NCI-H446 treated with DMSO at 0.1 percent for 48 hours (cell line): ENCODE measurements around the gene STYXL2.

Experiments used
- DNase-seq: peaks from one replicate; lab custom pipeline; 2025; lab: John Stamatoyannopoulos, UW

STYXL2 gene

DNA sequence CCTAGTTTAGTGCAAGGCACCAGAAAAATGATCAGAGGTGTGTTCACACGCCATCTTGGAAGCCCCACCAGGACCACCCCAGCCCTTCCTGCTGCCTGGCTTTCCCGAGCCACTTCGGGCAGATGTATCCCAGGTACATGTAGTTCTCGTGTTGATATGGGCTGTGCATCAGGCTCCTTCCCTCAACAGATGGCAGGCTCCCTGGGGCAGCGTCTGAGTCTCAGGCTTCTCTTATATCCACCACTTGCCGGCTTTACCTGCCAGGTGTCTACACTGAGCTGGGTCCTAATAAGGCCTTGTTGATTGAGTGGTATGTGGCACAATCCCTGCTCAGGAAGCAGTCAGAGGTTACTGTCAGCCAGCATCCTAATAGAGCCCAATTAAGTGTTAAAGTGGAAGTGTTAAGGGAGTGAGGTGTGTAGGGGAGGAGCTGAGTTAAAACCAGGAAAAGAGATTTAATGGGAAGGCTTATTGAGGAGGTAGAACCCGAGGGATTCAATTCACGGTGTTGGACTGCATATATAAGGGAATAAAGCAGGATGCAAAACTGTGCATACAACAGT lies 12.2 kb upstream of the STYXL2 start:
- no peak for DNase-seq

DNA sequence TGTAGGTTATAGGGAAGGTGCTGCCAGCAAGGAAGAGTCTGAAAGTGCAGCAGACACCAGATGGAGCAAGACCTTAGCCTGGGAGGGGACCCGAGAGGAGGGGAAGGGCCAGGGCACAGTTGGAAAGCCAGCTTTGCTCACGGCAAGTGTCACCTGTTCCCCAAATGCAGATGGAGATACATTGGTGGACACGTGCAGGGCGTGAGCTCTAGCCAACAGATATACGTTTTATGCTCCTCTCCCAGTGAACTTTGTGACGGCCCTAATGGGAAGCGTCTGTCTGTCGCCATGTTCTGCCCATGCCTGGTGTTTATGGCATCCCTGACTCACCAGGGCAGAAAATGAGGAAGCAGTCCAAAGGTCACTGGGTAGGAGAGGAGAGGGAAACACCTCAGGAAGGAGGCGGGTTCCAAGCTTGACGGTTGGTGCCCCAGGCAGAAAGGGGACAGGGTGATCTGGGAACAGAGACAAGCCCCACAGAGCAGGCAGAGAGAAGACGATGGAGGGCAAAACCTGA lies 11.3 kb upstream of the STYXL2 start:
- no peak for DNase-seq

DNA sequence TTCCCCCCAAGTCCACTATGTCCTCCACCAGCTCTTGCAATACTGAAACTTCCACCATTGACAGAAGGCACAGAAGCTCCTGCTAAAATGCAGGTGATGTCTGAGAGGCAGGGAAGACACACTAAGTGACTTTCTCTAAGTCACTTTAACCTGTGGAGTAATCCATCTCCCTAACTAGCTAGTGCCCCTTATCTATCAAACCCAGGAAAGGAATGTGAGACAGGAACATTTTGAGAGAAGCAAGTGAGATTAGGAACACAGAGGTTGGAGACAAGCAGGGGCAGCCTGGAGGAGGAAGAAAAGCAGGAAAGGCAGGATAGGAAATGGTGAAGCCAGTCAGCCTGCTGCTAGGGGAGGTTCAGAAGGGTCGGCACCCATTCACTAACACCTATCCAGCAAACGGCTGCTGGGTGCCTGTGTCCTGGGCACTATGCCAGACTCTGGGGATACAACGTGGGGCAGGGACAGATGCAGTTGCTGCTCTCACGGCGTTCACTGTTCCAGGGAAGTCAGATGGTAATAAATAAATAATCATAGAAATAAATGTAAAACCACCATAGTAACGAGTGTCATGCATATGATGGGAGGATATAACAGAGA lies 10.7 kb upstream of the STYXL2 start:
- no peak for DNase-seq

DNA sequence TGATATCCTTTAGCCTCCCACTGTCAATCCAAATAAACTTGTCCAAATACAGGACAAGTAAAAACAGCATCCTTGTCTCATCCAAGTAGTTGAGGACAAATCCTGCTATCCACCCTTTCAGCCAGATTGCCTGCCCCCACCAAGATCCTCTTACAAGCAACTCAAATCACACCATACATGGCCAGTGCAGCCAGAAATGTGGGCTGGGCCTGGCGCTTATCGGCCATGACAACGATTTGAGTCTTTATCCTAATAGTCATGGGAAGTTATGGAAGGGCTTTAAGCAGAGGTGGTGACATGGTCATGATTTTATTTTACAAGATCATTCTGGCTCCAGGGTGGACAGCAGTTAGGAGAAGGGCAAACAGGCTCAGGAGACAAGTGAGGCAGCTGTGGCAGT lies 10.0 kb upstream of the STYXL2 start:
- no peak for DNase-seq

DNA sequence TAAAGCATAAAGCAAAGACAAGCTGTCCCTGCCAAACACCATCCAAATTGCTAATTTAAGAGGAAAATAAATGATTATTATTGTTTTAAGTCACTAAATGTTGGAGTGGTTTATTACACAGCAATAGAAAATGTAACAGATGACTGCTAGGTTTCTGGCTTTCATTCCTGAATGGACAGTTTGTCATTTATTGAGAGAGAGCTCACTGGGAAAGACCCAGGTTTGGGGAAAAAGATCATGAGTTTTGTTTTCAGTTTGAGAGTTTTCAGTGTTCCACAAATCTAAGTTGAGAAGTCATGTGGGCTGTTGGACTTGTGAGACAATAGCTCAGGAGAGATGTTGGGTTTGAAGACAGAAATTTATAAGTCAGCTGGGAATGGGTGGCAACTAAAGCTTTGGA lies 9.1 kb upstream of the STYXL2 start:
- no peak for DNase-seq

DNA sequence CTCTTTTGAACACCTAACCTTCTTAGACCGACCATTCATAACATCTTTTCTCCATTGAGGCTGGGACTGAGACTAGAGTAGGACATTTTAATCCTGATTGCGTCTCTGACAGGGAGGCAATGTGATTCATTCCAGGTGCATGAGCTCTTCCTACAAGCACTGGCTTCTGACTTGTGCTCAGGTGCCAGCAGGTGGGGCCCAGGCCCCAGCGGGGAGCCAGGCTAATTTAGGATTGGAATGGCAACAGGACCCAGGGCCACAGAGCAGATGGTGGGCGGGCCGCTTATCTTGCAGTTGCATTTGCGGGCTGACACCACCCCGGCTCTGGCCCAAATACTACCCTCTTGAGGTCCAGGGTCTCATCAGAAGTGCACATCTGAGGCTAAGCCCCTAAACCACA lies 7.8 kb upstream of the STYXL2 start:
- no peak for DNase-seq

DNA sequence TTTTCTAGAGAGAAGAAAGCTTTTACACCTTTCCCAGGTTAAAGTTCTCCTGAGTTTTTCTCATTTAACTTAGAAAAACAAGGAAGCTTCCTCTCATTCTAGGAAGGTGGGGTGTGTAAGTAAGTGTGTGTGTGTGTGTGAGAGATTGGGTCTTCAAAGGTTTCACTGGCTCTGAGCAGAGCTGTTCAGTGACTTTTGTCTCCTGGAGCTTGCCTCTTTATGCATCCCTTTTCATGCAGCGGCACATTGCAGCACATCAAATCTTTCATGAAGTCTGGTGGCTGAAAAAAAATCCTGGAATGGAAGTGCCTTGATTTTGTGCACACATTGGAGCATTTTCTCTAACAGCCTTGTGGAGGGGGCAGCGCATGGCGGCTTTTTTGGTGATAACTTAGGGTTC lies 7.1 kb upstream of the STYXL2 start:
- no peak for DNase-seq

DNA sequence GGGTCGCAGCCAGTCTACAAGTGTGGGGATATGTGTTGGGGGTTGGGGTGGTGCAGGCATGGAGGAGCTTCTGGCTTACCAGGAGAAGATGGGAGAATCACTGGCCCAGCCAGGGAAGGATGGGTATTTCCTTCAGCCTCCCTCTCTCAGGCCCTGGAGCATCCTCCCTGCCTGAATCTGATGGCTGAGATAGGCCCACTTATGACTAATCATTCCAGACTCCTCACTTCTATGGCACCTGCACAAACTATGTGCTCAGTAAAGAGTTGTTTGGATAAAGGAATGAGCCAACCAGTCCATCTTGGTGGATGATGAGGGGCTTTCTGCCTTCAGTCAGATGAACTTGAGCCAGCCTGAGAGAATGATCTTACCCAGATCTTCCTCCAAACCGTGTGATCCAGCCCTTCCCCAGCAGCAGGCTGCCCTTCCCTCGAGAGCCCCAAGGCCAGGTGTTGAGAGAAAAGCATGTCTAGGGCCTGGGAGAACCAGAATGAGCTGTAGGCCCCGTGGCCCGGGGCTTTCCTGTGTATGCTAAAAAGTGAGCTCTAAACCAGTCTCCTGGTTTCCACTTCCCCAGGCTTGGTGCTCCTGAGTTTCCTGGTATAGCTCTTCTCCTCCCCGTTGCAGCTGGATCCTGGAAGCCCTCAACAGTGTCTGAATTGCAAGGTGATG lies 5.0 kb upstream of the STYXL2 start:
- DNase-seq = no peak

DNA sequence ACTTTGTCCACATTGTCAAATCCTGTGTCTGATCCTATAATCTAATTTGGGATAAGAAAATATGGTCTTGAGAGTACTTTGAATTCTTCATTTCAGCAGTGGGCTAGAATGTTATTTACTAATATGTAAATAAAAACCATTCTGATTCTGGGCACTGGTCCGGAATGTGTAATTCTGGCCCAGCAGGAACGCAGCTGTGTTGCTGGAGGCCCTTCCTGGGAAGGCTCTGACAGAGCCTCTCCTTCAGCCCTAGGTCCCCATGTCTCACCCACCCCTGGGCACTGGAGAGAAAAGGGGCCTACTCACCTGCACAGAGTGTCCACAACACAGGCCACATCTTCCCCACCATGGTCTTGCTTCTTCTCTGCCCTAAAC lies 3.9 kb upstream of the STYXL2 start:
- no peak for DNase-seq

DNA sequence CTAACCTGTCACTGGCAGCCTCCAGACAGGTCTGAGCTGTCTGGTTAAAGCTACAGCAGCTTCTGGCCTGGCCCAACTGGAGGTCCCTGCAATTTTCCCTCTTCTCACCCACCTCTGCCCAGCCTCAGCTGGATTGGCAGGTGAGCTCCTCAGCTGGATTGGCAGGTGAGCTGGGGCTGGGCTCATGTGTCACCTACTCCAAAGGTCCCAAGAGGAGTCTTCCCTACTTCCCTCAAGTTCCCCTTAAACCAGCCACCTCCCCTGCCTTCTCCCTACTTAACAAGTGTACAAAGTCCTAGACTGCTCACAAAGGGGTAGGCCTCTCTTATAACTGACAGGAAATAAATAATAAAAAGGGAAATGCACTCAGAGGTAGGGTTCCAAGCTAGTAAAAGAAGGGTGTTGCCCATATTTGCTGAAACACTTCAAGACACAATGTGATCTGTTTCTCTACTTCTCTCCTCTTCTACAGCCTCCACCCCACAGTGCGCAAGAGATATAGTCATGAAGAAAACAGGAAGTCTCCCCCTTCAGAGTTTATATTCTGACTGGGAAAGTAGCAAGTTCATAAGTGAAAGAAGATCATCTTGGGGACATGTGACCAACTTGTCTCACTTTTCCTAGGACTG lies 3.4 kb upstream of the STYXL2 start, which contains the start of gene GPA33:
Gene GPA33, minus strand, starts transcription at position 64 of the 629 bp plus-strand sequence. CDS start 90 bp downstream, outside the sequence.
- no peak for DNase-seq

DNA sequence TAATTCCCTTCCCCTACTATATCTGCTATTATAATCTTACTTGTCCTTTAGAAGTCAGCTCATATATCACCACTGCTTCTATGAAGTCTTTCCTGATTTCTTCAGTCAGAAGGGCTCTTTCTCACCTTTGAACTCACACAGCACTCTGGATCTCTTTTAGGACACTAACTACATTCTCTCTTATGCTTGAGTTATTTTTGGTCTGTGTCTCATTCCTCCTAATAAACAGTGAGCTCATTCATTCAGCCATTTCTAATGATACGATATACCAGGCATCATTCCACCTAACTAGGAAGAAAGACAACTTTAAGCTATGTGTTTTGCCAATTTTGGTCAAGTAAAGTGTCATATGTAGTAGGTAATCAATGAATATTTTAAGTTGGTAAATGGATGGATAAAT lies 1.2 kb upstream of the STYXL2 start:
- DNase-seq = no peak

DNA sequence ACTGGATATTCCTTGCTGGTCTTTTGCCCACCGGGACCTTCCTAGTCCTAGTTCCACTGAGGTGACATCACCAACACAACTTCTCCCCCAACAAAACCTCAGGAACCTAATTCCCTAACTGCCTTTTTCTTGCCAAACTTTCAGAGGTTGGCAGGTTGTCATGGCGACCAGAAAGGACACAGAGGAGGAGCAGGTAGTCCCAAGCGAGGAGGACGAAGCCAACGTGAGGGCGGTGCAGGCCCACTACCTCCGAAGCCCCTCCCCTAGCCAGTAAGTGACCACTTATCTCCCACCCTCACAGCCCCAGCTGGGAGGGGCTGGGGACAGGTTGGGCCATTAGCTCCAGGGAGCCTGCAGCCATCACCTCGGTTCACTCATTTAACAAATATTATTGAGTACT lies 815 bp downstream of the STYXL2 start:
- DNase-seq = no peak

DNA sequence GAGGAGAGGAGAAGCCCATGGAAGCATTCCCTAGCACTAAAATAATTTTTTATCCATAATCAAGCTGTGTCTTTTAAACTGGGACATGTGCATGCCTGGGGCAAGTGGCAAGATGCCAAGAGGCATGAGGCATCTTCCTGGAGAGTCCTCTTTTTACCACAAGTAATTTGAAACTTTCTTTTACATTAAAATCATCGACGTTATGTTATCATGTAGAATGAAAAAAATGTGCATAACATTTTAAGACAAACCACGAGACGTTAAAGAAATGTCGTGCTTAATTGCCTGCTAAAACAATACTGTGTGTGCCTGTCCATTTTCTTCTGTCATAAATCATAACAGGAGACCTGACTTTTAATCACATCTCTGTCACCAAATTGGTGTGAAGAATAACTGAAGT lies 1.5 kb downstream of the STYXL2 start:
- DNase-seq = no peak

DNA sequence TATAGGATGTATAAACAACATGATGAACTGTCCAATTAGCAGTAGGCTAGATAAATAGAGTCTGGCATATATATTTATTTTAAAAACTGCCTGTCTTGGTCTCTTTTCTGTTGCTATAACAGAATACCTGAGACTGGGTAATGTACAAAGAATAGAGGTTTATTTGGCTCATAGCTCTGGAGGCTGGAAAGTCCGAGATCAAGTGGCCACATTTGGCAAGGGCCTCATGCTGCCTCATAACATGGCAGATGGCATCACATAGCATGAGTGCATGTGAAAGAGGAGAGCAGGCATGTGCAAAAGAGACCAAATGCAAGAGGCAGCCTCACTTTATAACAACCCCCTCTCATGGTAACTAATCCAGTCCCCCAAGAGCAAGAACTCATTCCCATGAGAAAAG lies 6.0 kb downstream of the STYXL2 start:
- DNase-seq = no peak

DNA sequence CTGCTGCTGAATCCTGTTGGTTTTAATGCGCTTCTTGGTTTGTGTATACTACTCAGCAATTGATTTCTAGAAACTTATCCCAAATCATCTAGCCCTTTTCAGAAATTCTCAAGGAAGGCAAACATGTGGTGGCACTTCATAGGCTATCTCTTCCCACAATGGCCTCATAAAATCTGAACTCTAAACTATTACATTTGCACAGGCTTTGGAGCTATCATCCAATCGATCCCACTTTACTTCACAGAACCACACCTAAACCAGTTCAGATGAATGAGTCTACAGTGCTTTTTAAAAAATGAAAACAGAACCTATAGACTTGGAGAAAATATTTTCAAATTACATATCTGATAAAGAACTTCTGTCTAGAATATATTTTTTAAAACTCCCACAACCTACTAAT lies 6.9 kb downstream of the STYXL2 start:
- DNase-seq = no peak

DNA sequence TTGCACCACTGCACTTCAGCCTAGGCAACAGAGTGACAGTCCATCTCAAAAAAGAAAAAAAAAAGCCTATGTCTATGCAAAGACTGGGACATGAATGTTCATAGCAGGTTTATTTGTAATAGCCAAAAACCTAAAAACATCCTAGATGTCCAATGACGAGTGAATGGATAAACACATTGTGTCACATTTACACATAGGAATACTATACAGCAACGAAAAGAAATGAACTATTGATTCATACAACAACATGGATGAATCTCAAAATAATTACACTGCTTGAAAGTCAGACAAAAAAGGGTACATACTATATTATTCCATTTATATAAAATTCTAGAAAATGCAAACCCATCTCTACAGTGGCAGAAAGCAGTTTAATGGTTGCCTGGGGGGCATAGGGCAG lies 7.9 kb downstream of the STYXL2 start:
- DNase-seq = no peak

DNA sequence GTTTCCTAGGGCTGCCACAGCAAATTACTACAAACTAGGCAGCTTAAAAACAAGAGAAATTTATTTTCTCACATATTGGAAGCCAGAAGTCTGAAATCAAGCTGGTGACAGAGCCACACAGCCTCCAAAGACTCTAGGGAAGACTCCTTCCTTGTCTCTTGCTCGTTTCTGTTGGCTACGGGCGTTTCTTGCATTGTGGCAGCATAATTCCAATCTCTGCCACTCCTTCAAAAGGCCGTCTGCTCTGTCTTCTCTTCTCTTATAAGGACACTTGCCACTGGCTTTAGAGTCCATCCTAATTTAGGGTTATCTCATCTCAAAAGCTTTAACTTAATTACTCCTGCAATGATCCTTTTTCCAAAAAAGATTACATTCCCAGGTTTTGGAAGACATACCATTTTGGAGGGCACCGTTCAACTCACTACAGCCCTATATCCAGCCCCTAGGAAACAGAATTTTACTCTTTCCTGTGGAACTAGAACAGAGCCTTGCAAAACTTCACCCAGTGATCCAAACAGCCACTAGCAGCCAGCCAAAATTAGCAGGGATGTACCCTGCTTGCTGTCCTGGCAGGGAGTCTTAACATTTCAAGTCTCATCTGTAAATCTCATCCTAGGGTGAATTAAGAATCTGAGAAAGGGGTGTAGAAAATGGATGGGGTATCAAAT lies 9.2 kb downstream of the STYXL2 start:
- no peak for DNase-seq

DNA sequence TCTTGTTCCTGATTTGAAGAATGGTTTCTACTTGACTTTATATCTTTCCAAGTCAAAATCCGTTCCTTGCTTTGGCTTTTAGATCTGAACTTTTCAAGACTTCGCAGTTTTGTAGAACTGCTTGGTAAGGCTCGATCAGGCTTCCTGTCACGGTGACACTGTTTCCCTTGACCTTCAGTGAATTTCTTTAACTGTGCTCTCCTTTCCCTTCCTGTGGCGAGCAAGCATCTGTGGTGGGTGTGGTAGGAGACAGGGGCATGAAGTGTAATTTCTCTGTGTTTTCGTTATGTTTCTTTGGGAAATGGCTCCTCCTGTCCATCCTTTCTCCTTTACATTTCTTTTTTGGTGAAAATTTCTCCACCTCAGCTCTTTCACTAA lies 10.4 kb downstream of the STYXL2 start:
- DNase-seq = no peak

DNA sequence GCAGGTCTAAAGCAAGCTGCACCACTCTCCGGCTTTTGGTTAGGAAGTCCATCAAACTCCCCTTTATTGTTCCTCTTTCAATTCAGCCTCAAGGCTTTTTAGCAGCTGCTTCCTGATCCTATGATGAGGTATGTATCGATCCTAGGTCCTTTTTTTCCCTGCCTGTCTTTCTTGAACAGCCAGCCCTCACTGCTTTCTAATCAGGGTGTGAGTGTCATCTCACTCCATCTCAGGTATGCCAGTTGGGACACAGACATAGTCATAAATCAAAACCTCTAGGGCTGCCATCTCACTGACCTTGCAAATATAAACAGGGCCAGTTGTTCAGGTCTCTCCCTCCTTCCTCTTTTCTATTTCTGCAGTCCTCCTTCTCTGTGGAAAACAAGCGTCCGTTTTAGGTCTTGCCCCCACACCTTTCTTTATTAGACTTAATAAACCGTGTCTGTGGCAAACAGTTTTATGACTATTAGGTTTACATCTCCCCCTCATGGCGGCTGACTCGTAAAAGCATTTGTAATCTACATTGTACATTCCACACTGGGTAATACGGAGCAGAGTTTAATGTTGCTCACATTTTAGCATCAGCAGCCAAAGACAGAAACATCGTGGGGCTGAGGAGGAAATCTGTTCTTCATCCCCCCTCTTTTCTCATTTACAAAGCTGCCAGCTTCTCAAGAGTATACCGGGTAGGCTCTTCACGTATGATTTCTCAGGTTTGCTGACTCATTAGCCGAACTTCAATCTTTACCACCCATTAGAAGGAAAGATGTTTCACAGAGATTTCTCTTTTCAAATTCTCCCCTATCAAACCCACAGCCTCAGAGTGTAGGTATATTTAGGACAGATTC lies 11.6 kb downstream of the STYXL2 start:
- no peak for DNase-seq

DNA sequence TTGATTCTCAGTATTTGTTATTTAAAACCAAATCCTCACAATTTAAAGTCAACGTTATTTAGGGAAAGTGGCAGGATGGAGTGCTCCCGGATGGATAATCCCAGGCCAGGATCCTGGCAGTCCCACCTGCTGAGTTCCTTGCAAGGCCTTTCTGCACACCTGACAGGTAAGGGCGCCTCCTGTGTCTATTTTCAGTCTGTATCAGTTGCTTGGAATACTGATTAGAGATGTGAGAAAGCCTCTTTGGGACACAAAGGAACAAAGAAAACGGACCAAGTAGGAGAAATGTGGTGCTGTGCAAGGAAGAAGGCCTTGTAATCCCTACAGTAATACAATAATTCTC lies 12.2 kb downstream of the STYXL2 start:
- DNase-seq = no peak

DNA sequence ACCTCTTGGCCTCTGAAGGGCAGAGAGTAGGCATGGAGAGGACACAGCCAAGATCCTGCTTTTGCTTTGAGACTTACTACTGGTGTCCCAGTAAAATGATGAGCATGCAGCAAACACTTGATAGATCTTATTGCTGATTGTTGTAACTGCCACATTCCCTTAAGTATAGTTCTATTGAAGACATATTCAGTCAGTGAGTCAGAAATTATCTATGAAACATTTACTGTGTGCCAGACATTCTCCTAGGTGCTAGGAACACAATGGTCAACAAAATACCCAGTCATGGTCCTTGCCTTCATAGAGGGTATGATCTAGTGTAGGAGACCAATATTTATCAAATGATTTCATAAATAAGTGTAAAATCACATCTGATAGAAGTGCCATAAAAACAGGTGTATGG lies 13.6 kb downstream of the STYXL2 start:
- DNase-seq = no peak

DNA sequence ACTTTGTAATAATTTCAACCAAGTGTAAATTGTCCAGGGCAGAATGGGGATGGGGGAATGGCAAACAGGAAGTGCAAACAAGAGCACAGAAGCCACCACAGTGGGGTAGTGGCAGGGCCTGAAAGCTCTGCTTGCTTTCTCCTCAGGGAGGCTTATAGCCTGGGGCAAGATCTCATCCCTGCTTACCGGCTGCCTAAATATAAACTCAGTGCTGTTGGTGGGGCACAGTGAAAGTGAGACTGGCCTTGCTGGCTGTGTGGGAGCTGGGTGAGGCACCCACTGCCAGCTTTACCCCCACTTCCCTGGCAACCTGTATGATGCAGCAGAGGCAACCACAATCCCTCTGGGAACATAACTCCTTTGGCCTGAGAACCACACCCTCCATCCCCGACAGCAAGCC lies 15.2 kb downstream of the STYXL2 start:
- no peak for DNase-seq
